Measurements from ENCODE around the gene MED7.

MED7 gene

DNA sequence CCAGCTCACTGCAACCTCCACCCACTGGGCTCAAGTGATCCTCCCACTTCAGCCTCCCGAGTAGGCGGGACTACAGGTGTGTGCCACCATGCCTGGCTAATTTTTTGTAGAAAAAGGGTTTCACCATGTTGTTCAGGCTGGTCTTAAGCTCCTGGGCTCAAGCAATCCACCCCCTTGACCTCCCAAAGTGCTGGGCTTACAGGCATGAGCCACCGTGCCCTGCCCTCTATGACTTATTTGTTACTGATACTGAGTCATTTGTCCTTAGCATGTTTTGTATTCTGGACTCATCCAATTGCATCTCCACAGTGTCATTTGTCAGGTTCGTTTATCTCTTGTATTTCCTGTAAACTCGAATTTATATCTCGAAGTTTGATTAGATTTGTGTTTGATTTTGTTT is 35.3 kb upstream of the MED7 start:
- H3K36me3 ChIP-seq (ENCODE audit: control insufficient read depth, insufficient read depth, low read length) = no peaks in the 10 kb centered on the region
- H3K23ac ChIP-seq (ENCODE audit: low read length) = no peak overlapping the region
- no peak overlapping the region for H4K5ac ChIP-seq (ENCODE audit: low read length)
- no peak for DNase-seq
- H3K56ac ChIP-seq (ENCODE audit: low read length) = no peak overlapping the region
- H3K79me2 ChIP-seq (ENCODE audit: control insufficient read depth, insufficient read depth, low read length) = no peaks in the 10 kb centered on the region
- H3K27ac ChIP-seq (ENCODE audit: low read depth, low read length) = no peak overlapping the region
- H3K4ac ChIP-seq (ENCODE audit: low read depth, low read length) = no peak overlapping the region
- H3K79me1 ChIP-seq (ENCODE audit: low read length) = no peaks in the 10 kb centered on the region
- H2BK5ac ChIP-seq (ENCODE audit: low read length) = no peak overlapping the region
- H3K4me3 ChIP-seq (ENCODE audit: low read length) = no peak overlapping the region
- WGBS (ENCODE audit: extremely low coverage, insufficient coverage, low lambda C conversion rate) = no CpG with 5 or more reads among the region's 6 CpGs
- H3K4me2 ChIP-seq (ENCODE audit: low read length) = no peak overlapping the region
- no peak overlapping the region for H3K18ac ChIP-seq (ENCODE audit: low read length)
- H3K9ac ChIP-seq (ENCODE audit: low read length) = no peak overlapping the region
- H2BK15ac ChIP-seq (replicated peaks; ENCODE audit: low read depth) = no peak overlapping the region
- no peak overlapping the region for H2AK5ac ChIP-seq (ENCODE audit: low read length)
- H2BK120ac ChIP-seq (ENCODE audit: low read depth, low read length) = no peak overlapping the region
- H3K4me1 ChIP-seq (ENCODE audit: control insufficient read depth, low read depth, low read length) = no peaks in the 10 kb centered on the region
- H4K8ac ChIP-seq (ENCODE audit: low read depth, low read length) = no peak overlapping the region
- H3K27me3 ChIP-seq (ENCODE audit: insufficient read depth, low read length, poor library complexity) = no peaks in the 10 kb centered on the region

DNA sequence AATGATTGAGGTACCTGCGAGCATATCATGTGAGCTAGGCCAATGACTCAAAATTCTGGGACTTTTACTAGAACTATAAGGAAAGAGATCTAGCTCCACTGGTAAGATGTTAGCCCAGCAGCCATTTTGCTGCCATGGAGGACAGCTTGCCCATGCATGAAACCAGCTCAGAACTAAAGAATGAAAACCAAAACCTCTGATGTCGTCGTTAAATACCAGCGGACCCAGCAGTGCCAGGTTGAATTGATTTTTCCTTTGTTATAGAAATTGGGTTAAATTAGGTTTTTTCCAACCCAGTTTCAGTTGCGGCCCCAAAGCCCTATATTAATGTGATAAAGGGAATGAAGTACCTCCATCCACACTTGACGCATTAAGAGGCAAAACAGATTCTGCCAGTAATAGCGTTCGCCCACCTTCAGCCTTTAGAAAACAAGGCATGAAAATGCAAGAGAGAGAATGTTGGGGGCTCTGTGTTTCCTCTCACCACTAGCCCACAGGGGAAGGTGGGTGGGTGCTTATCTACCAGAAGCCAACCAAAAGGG is 32.5 kb upstream of the MED7 start:
- no peak overlapping the region for H2AK5ac ChIP-seq (ENCODE audit: low read length)
- WGBS (ENCODE audit: extremely low coverage, insufficient coverage, low lambda C conversion rate) = no CpG with 5 or more reads among the region's 8 CpGs
- H3K79me2 ChIP-seq (ENCODE audit: control insufficient read depth, insufficient read depth, low read length) = no peaks in the 10 kb centered on the region
- no peak overlapping the region for H3K9ac ChIP-seq (ENCODE audit: low read length)
- no peak overlapping the region for H3K23ac ChIP-seq (ENCODE audit: low read length)
- H2BK15ac ChIP-seq (replicated peaks; ENCODE audit: low read depth) = no peak overlapping the region
- H3K27me3 ChIP-seq (ENCODE audit: insufficient read depth, low read length, poor library complexity) = no peaks in the 10 kb centered on the region
- no peak overlapping the region for H3K4me3 ChIP-seq (ENCODE audit: low read length)
- H3K4me1 ChIP-seq (ENCODE audit: control insufficient read depth, low read depth, low read length) = no peaks in the 10 kb centered on the region
- H3K27ac ChIP-seq (ENCODE audit: low read depth, low read length) = no peak overlapping the region
- no peak overlapping the region for H2BK120ac ChIP-seq (ENCODE audit: low read depth, low read length)
- no peak overlapping the region for H3K56ac ChIP-seq (ENCODE audit: low read length)
- no peak overlapping the region for H3K4ac ChIP-seq (ENCODE audit: low read depth, low read length)
- no peaks in the 10 kb centered on the region for H3K36me3 ChIP-seq (ENCODE audit: control insufficient read depth, insufficient read depth, low read length)
- no peak overlapping the region for H3K18ac ChIP-seq (ENCODE audit: low read length)
- H3K4me2 ChIP-seq (ENCODE audit: low read length) = no peak overlapping the region
- H3K79me1 ChIP-seq (ENCODE audit: low read length) = no peaks in the 10 kb centered on the region
- no peak overlapping the region for H2BK5ac ChIP-seq (ENCODE audit: low read length)
- no peak overlapping the region for H4K5ac ChIP-seq (ENCODE audit: low read length)
- no peak overlapping the region for H4K8ac ChIP-seq (ENCODE audit: low read depth, low read length)
- DNase-seq = no peak

DNA sequence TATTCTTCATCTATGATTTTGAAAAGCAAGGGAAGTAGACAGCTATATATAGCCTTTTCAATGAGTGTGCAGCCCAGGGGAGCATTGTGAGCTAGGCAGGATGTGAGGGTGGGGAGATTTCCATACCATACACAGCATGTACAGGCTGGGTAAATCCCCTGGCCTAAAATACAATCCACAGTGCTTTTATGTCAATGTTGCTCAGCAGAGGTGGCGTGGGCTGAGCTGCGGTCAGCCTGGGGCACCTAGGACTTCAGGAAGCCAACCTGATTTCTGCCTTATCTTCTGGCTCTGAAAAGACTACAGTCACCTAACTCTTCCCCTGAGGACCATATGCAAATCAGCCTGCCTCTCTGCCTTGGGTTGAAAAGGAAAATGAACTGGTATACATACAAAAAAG is 29.7 kb upstream of the MED7 start:
- peak; percentile 2 for DNase-seq
- Histone ChIP-seq H3K79me1 (ENCODE audit: low read length) (no peaks in the 10 kb centered on the region), H3K79me2 (ENCODE audit: control insufficient read depth, insufficient read depth, low read length) (no peaks in the 10 kb centered on the region), H3K9ac (ENCODE audit: low read length) (no peak overlapping the region), H3K23ac (ENCODE audit: low read length) (no peak overlapping the region), H3K4ac (ENCODE audit: low read depth, low read length) (no peak overlapping the region), H3K4me1 (ENCODE audit: control insufficient read depth, low read depth, low read length) (no peaks in the 10 kb centered on the region), H3K36me3 (ENCODE audit: control insufficient read depth, insufficient read depth, low read length) (no peaks in the 10 kb centered on the region), H3K4me3 (ENCODE audit: low read length) (no peak overlapping the region), H2BK5ac (ENCODE audit: low read length) (no peak overlapping the region), H2BK120ac (ENCODE audit: low read depth, low read length) (no peak overlapping the region), H3K18ac (ENCODE audit: low read length) (no peak overlapping the region), H4K5ac (ENCODE audit: low read length) (no peak overlapping the region), H3K27ac (ENCODE audit: low read depth, low read length) (no peak overlapping the region), H3K27me3 (ENCODE audit: insufficient read depth, low read length, poor library complexity) (no peaks in the 10 kb centered on the region), H4K8ac (ENCODE audit: low read depth, low read length) (no peak overlapping the region), H3K4me2 (ENCODE audit: low read length) (no peak overlapping the region), H2BK15ac (replicated peaks; ENCODE audit: low read depth) (no peak overlapping the region), H3K56ac (ENCODE audit: low read length) (no peak overlapping the region), H2AK5ac (ENCODE audit: low read length) (no peak overlapping the region)
- no CpG with 5 or more reads among the region's 2 CpGs for WGBS (ENCODE audit: extremely low coverage, insufficient coverage, low lambda C conversion rate)

DNA sequence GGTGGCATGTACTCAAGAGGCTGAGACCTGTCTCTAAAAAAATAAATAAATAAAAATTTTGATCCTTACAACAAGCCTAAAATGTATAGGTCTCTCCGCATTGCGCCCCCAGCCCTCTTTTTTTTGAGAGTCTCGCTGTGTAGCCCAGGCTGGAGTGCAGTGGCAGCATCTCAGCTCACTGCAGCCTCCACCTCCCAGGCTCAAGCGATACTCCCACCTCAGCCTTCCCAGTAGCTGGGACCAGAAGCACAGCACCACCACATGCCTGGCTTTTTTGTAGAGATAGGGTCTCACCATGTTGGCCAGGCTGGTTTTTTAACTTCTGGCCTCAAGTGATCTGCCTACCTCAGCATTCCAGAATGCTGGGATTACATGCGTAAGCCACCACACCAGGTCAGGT is 25.6 kb upstream of the MED7 start:
- H3K79me1 ChIP-seq (ENCODE audit: low read length) = no peaks in the 10 kb centered on the region
- H3K18ac ChIP-seq (ENCODE audit: low read length) = no peak overlapping the region
- no peaks in the 10 kb centered on the region for H3K27me3 ChIP-seq (ENCODE audit: insufficient read depth, low read length, poor library complexity)
- no peak overlapping the region for H3K23ac ChIP-seq (ENCODE audit: low read length)
- no peak overlapping the region for H2BK15ac ChIP-seq (replicated peaks; ENCODE audit: low read depth)
- no peak overlapping the region for H3K4ac ChIP-seq (ENCODE audit: low read depth, low read length)
- H2AK5ac ChIP-seq (ENCODE audit: low read length) = no peak overlapping the region
- H3K4me3 ChIP-seq (ENCODE audit: low read length) = no peak overlapping the region
- H4K5ac ChIP-seq (ENCODE audit: low read length) = no peak overlapping the region
- H3K4me1 ChIP-seq (ENCODE audit: control insufficient read depth, low read depth, low read length) = no peaks in the 10 kb centered on the region
- no peak overlapping the region for H2BK5ac ChIP-seq (ENCODE audit: low read length)
- no CpG with 5 or more reads among the region's 5 CpGs for WGBS (ENCODE audit: extremely low coverage, insufficient coverage, low lambda C conversion rate)
- DNase-seq = no peak
- no peaks in the 10 kb centered on the region for H3K36me3 ChIP-seq (ENCODE audit: control insufficient read depth, insufficient read depth, low read length)
- H3K4me2 ChIP-seq (ENCODE audit: low read length) = no peak overlapping the region
- H2BK120ac ChIP-seq (ENCODE audit: low read depth, low read length) = no peak overlapping the region
- no peaks in the 10 kb centered on the region for H3K79me2 ChIP-seq (ENCODE audit: control insufficient read depth, insufficient read depth, low read length)
- H3K27ac ChIP-seq (ENCODE audit: low read depth, low read length) = no peak overlapping the region
- H4K8ac ChIP-seq (ENCODE audit: low read depth, low read length) = no peak overlapping the region
- H3K9ac ChIP-seq (ENCODE audit: low read length) = no peak overlapping the region
- H3K56ac ChIP-seq (ENCODE audit: low read length) = no peak overlapping the region

DNA sequence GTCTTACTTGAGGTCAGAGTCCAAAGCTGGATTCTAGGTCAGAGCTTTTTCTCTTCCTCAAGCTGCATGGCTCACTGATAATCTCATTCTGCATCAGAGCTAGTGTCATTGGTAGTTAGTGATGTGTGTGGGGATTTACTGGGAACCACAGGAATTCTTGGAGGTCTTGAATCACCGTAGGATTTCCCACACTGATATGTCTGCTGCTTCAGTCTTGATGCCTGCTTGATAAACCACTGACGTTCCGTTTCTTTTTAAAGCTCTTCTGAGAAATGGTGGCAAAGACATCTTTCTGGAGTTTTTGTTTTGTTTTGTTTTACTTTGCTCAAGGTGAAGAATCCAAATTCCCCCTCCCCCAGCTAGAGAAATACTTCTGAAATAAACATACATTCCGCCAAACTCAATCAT is 24.6 kb upstream of the MED7 start:
- Histone ChIP-seq H3K4ac (ENCODE audit: low read depth, low read length) (no peak overlapping the region), H3K4me2 (ENCODE audit: low read length) (no peak overlapping the region), H3K79me1 (ENCODE audit: low read length) (no peaks in the 10 kb centered on the region), H3K79me2 (ENCODE audit: control insufficient read depth, insufficient read depth, low read length) (no peaks in the 10 kb centered on the region), H3K23ac (ENCODE audit: low read length) (no peak overlapping the region), H4K5ac (ENCODE audit: low read length) (no peak overlapping the region), H3K56ac (ENCODE audit: low read length) (no peak overlapping the region), H2BK15ac (replicated peaks; ENCODE audit: low read depth) (no peak overlapping the region), H3K9ac (ENCODE audit: low read length) (no peak overlapping the region), H3K27ac (ENCODE audit: low read depth, low read length) (no peak overlapping the region), H2BK120ac (ENCODE audit: low read depth, low read length) (no peak overlapping the region), H3K18ac (ENCODE audit: low read length) (no peak overlapping the region), H4K8ac (ENCODE audit: low read depth, low read length) (no peak overlapping the region), H3K27me3 (ENCODE audit: insufficient read depth, low read length, poor library complexity) (no peaks in the 10 kb centered on the region), H3K4me3 (ENCODE audit: low read length) (no peak overlapping the region), H3K36me3 (ENCODE audit: control insufficient read depth, insufficient read depth, low read length) (no peaks in the 10 kb centered on the region), H2BK5ac (ENCODE audit: low read length) (no peak overlapping the region), H3K4me1 (ENCODE audit: control insufficient read depth, low read depth, low read length) (no peaks in the 10 kb centered on the region), H2AK5ac (ENCODE audit: low read length) (no peak overlapping the region)
- WGBS (ENCODE audit: extremely low coverage, insufficient coverage, low lambda C conversion rate) = no CpG with 5 or more reads among the region's 4 CpGs
- peak; percentile 47 for DNase-seq
